IPS-NIHi11 (cell line): Measurements from ENCODE around the gene ITPK1.

Source experiments
- DNase-seq: peaks from one replicate; pipeline ENCODE4 v3.0.0; 2012; ENCODE audit warnings: mixed read lengths, low spot score

ITPK1 gene

GRCh38 chr14:93042968-93043940 is 72.5 kb downstream of the ITPK1 start:
- peak; percentile 54 for DNase-seq

- DNase-seq, result no peak
These were observed 73.9 kb downstream of the ITPK1 start for GRCh38 chr14:93041830-93042229.

- DNase-seq, result peak; percentile 63
These were observed 74.7 kb downstream of the ITPK1 start for GRCh38 chr14:93040982-93041381.

GRCh38 chr14:93040443-93040842 is 75.3 kb downstream of the ITPK1 start:
- DNase-seq, result no peak

GRCh38 chr14:93039649-93040315 is 75.9 kb downstream of the ITPK1 start:
- DNase-seq, result no peak

- DNase-seq, result no peak
These were observed 78.4 kb downstream of the ITPK1 start for GRCh38 chr14:93037351-93037750.

GRCh38 chr14:93036652-93037345 is 78.9 kb downstream of the ITPK1 start:
- DNase-seq, result no peak

- DNase-seq, result no peak
These were observed 79.6 kb downstream of the ITPK1 start for GRCh38 chr14:93035917-93036651.

- DNase-seq, result no peak
These were observed 80.2 kb downstream of the ITPK1 start for GRCh38 chr14:93035585-93035916.

GRCh38 chr14:93034671-93034994 is 81.1 kb downstream of the ITPK1 start:
- no peak for DNase-seq

- peak; percentile 78 for DNase-seq
These were observed 81.6 kb downstream of the ITPK1 start for GRCh38 chr14:93033983-93034670.

- DNase-seq, result no peak
These were observed 82.4 kb downstream of the ITPK1 start for GRCh38 chr14:93033084-93033982.

GRCh38 chr14:93032421-93032936 is 83.2 kb downstream of the ITPK1 start:
- DNase-seq, result no peak

- DNase-seq, result no peak
These were observed 84.0 kb downstream of the ITPK1 start for GRCh38 chr14:93031505-93032315.

- no peak for DNase-seq
These were observed 85.0 kb downstream of the ITPK1 start for GRCh38 chr14:93030761-93031160.

- no peak for DNase-seq
These were observed 85.7 kb downstream of the ITPK1 start for GRCh38 chr14:93029911-93030508.

GRCh38 chr14:93029417-93029816 is 86.3 kb downstream of the ITPK1 start:
- DNase-seq, result no peak

- no peak for DNase-seq
These were observed 87.0 kb downstream of the ITPK1 start for GRCh38 chr14:93028724-93029076.
